Measurements from ENCODE around the gene CD274.

GRCh38 chr9:5421163-5421562 lies 29.2 kb upstream of the CD274 start:
- TF ChIP-seq CTCF (IDR thresholded peaks at IDR 0.05; ENCODE audit: low read depth, low read length) = no peak
- no peak for TF ChIP-seq POLR2A (IDR thresholded peaks at IDR 0.05; ENCODE audit: extremely low read depth, insufficient read length)
- no peak for TF ChIP-seq MYC (IDR thresholded peaks at IDR 0.05; ENCODE audit: low read depth, low read length)
